HG03108 (cell line): ENCODE data around the gene FUT7.
"Not testable (repeated sequence)": the region's sequence is repeated elsewhere in the genome, so short reads cannot be mapped to it uniquely, and the experiment has no call there.

Experiments
- ATAC-seq: cut with Tn5 transposase; IDR thresholded peaks from one replicate; pipeline ENCODE4 v1.9.1; 2021; ENCODE audit warnings: moderate library complexity; ENCODE audit not compliant: unreplicated experiment

FUT7 gene

DNA sequence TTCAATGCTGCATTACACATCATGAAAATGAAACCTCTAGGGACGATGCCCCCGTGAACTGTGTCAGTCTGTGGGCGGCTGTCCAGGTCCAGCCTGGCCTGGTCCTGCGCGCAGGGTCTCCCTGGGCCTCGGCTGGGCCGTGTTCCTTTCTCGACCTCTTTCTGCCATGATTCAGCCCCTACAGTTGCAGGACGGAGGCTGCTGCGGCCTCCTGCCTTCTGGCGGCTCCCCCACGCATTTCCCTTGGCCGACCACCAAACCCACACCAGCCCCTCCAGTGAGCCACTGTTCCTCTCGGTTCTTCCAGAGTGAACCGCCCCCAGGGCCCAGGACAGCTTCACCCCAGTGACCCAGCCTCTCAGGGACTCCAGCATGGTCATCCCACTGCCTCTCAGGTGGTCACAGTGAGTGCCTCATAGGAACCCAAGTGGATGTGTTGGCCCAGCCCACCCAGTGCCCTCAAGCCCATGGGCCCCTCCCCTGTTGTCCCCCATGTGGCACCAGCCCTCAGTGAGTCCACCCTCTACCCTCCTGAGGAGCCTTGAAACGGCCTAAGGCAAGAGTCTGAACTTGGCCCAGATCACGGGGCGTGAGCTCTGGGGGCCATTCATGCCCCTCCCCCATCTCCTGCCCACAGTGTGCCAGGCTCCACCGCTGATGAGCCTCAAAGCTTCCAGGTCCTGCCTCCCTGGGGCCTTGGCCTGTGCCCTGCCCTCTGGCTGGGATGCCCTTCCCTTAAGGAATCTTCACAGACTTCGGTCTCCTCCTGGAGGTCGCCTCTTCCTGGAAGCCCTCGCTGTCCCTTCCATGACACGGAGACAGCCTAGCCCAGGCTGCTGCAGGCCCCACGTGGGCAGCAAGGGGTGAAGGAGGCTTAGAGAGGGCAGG, 25.5 kb downstream of the FUT7 start:
- no peak for ATAC-seq

DNA sequence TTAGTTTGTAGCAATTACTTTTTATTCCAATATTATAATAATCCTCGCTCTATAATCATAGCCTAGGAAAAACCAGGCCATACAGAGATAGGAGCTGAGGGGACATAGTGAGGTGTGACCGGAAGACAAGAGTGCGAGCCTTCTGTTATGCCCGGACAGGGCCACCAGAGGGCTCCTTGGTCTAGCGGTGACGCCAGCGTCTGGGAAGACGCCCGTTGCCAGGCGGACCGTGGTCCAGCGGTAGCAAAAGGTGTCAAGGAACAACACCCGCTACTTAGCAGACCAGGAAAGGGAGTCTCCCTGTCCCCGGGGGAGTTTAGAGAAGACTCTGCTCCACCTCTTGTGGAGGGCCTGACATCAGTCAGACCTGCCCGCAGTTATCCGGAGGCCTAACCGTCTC, 27.6 kb downstream of the FUT7 start:
- not testable (repeated sequence) for ATAC-seq

DNA sequence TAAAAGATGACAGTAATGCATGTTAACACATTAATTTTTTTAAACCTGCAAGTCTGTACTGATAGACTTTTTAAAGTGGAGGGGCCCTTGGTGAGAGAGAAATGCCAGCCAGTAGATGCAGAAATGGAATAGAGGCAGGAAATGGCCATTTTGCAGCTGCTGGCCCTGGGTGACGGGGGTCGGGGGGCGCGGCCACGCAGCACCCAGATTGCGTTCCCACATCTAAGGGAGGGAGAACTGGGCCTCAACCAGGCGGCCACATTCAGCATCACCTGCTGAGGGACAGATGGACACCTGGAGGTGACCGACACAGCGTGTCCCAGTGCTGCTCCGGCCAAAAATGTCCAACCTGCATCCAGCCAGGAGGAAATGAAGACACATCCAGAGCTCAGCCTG, 29.2 kb downstream of the FUT7 start:
- no peak for ATAC-seq

- no peak for ATAC-seq
Observed at GRCh38 chr9:137001857-137002645, 29.8 kb downstream of the FUT7 start.

DNA sequence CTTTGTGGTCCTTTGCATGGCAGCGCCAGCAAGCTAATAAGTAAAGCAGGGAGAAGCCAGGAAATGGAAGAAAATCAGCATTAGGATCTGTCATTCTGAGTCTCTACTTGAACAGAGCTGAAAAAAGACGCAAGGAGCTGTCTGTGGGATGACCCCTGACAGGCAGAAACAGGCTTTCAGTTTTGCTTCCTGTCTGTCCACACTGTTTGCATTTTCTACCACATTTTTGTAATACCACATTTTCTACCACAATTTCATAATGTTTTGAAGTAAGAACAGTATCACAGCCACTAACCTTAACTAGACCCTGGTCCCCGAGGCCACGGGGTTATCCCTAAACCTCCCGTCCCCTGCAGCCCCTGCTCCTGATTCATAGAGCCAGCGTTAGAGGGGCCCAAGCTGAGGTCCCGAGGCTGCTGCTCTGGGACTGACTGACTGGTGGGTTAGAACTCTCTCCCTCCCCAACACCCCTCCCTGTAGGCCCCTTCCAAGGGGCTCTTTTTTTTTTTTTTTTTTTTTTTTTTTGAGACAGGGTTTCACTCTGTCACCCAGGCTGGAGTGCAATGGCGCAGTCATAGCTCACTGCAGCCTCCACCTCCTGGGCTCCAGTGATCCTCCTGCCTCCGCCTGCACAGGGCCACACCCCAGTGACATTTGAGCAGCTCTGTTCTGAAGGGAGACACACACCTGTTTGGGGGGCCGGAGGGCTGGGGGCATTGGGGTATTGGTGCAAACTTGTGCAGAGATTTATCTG, 31.5 kb downstream of the FUT7 start:
- peak; percentile 78 for ATAC-seq

GRCh38 chr9:136997830-136998234, 34.1 kb downstream of the FUT7 start:
- no peak for ATAC-seq

GRCh38 chr9:136997371-136997770, 34.5 kb downstream of the FUT7 start:
- ATAC-seq, result no peak

DNA sequence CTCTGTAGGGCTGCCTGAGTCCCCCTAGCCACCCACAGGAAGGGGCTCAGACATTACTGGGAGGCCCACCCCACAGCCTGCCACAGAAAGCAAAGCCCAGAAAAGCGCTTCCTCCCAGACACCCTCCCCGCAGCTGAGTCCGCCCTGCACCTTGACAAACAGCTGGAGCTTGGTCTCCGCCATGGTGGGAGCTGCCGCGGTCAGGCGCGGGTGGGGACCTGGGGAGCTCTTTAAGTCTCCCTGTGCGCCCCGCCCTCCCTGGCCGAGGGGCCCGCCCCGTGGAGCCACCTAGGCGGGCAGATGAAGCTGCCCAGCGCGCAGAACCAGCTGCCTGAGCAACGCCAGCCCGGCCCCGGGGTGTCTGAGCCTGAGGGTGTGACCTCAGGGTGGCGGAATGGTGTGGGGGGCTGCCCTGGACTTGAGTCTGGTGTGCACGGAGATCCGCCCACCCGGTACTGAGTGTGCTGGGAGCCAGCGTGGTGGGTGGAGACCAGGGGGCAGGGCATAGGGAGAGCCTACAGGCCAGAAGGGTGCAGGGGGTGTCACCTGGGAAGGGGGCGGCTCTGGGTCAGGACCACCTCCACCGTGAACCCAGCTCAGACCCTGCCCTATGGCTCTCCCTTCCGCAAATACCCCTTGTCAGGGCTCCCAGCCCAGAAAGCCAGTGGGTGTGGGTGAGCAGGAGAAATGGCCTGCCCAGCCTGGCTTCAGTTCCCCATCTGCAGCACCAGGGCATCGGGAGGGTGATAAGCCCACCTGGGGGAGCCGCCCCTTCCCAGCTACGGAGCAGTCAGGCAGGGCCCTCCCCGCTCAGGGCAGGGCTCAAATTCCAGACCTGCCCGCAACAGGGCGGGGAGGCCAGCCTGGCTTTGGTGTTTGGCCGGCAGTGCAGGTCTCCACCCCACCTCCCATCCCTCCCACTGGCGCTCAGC, 35.3 kb downstream of the FUT7 start, which contains the start of gene CLIC3:
TSS of gene CLIC3 (minus strand) at position 208 of the 932 bp plus-strand sequence. CDS start at position 183, 25 bp downstream.
- no peak for ATAC-seq

DNA sequence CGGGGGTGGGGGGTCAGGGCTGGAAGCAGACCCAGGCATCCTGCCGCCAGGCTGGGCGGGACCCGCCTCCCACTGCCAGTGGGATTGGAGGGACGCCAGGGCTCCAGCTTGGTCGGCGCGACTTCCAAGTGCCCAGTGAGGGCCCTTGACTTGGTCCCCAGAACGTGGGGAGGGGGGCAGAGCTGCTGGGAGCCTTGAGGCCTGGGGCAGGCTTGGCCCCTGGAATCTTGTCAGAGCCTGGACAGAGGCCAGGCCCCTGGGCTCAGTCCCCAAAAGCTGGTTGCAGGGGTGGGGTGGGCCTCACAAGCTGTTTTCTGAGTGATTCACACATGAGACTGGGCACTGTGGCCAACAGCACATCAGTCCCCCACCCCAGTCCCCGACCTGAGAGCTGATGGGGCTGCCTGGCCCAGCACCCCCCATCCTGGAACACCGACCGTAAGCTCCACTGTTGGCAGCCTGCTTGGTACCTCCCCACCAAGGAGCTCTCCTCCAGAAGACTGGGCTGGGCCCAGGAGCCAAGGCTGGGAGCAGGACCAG, 36.0 kb downstream of the FUT7 start:
- no peak for ATAC-seq

- ATAC-seq, result no peak
Observed at GRCh38 chr9:136995362-136995761, 36.5 kb downstream of the FUT7 start.

GRCh38 chr9:136994888-136995230, 37.0 kb downstream of the FUT7 start:
- ATAC-seq, result no peak

DNA sequence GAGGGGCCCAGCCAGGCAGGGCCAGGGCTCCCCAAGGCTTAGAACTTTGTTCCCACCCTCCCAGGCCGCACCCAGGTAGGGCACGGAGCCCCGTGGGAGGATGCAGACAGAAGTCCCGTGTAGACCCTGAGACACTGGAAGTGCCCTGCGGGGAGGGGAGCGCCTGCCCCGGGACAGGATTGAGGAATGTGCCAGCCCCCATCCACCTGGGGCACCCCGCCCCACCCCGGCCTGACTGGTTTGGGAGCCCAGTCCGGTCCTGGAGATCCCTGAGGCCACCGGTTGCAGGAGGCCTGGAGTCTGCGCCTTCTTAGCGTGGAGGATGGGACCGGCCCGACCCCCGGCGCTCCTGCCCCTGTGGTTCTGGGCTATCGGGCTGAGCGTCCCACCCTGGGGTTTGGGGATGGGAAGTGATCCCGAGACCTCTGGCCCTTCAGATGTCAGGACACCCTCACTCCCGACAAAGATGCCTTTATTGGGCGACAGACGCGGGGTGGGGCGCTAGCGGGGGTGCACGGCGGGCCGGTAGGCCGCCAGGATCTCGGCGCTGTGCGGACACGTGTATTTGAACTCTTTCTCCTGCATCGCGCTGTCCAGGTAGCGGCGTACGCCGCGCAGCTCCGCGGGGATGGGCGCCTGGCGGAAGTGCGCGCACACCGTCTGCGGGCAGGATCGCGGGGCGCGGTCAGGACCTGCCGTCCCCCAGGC, 37.6 kb downstream of the FUT7 start:
- ATAC-seq, result no peak

DNA sequence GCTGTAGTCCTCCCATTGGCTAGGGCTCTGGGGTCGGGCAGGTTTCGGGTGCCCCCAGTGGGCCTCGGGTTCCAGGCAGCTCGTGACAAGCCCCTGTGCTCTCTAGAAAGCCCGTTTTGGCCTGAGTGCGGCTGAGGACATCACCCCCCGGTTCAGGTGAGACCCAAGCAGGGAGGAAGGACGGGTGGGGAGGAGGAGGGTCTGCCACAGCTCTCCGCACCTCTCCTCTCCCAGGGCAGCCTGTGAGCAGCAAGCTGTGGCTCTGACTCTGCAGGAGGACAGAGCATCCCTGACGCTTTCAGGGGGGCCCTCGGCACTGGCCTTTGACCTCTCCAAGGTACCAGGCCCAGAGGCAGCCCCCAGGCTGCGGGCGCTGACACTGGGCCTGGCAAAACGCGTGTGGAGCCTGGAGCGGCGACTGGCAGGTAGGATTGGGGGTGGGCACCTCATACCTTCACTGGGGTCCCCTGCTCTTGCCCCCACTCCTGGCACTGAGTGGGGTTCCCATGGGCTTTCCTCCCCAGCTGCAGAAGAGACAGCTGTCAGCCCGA, 39.0 kb downstream of the FUT7 start:
- no peak for ATAC-seq

DNA sequence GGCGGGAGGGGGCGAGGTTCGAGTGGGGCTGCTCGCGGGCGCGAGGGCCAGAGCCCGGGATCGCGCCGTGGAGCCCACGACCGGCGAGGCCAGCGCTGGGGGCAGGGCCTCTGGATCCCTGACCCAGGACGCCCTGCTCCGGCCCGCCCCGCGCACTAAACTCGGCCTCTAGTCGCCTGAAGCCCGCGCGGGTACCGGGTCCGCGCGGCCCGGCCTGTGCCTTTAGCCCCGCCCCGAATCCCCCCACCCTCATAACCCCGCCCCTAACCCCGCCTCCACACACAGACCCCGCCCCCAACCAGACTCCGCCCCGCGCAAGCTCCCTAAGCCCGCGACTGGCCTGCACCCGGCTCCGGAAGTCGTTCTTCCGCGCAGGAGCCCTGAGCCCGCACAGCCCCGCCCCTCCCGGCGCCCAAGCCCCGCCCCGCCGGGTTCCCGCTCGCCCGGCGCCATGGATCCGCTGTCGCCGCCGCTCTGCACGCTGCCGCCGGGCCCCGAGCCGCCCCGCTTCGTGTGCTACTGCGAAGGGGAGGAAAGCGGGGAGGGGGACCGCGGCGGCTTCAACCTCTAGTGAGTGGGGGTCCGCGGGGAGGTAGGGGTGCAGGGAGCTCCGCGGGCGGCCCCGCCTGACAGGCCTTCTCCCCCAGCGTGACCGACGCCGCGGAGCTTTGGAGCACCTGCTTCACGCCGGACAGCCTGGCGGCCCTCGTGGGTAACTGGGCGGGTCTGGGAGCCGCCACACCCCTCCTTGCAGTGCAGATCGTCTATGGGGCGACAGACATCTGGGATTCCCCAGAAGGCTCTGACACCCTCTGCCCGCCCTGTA, 39.7 kb downstream of the FUT7 start, which contains the start of gene PAXX:
TSS of gene PAXX (plus strand) at position 430 of the 826 bp plus-strand sequence. CDS start at position 452, 22 bp downstream.
- peak; percentile 79 for ATAC-seq

- ATAC-seq, result no peak
Observed at GRCh38 chr9:136990242-136990911, 41.5 kb downstream of the FUT7 start.

GRCh38 chr9:136988872-136989271, 43.0 kb downstream of the FUT7 start:
- no peak for ATAC-seq

GRCh38 chr9:136985853-136986252, 46.0 kb downstream of the FUT7 start:
- ATAC-seq, result no peak
